NCI-H2029 treated with DMSO at 0.1 percent for 48 hours (cell line): Measurements from ENCODE around the gene SLC8A1.

Experiments used
- DNase-seq: peaks from one replicate; lab custom pipeline; 2025; lab: John Stamatoyannopoulos, UW

SLC8A1 gene

DNA sequence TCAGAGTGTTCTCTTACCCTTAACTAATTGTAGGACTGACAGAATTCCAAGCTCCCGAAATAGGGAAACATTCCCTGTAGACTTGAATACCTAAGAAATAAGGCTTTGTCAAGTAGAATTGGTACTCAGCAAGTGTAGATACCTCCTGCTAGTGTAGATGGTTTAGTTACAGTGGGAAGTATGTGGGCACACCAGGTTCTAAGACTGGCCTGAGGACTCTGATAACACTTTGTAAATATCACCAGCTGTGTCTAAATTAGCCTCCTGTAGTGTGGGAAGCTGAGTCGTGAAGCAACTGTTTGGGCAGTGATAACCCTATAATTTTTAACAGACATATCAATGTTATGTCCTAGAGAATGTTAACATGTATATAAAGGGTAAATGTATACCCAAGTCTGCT lies 304.5 kb downstream of the SLC8A1 start:
- no peak for DNase-seq

DNA sequence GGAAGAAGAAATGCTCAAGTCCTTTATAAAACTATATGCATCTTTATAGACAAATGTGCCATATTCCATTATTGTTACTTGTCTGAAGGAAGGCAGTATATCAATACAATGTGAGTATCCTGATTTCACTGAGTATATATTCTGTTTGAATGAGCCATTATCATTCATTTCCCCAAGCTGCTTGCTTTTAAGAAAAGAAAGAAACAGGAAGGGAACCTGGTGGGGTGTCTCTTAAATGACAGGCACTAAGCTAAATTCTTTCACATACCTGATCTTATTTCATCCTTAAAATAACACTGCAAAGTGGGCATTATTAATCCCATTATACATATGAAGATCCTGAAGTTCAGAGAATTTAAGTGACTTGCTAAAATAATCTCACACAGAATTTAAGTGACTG lies 307.9 kb downstream of the SLC8A1 start:
- no peak for DNase-seq

DNA sequence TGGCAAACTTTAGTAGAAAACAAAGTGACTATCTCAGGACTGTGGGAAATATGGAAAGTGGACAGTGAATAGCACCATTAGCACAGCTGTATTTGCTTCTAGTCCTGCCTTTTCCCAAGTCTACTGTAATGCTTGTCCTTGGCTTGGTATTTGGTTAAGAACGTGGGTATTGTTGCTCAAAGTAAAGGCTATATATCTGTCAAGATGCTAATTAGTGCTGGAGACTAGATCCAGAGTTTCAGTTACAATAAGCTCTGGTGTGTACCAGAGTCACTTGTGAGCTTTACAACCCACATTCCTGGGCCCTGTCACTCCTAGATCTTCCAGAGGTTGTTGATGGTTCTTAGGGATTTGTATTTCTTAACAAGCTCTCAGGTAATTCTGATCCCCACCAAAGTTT lies 313.6 kb downstream of the SLC8A1 start:
- no peak for DNase-seq

DNA sequence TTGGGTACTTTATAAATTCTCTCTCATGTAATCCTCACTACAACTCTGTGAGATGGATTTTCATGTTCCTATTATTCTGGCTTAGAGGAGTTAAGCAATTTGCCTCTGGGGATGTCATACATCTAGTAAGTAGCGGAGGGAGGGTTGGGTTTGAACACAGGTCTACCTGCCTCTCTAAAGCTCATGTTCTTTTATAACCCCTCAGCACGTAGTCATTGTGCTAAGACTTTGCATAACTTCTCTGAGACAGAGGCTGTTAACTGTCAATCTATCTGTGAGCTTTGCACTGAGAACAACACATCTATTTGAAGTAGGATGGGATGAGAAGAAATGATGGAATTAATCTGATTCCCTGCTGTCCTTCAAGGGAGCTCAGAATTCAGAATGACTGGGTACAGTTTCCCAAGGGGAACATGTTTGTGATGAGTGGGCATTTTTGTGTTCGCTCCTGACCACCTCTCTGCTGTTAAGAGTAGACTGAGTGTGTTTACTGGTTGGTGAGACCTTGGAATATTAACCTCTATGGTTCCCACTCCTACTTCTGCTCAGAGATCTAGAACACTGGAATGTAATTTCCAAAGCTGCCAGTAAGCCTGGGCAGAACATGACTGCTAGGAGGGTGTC lies 320.7 kb downstream of the SLC8A1 start:
- DNase-seq = no peak

DNA sequence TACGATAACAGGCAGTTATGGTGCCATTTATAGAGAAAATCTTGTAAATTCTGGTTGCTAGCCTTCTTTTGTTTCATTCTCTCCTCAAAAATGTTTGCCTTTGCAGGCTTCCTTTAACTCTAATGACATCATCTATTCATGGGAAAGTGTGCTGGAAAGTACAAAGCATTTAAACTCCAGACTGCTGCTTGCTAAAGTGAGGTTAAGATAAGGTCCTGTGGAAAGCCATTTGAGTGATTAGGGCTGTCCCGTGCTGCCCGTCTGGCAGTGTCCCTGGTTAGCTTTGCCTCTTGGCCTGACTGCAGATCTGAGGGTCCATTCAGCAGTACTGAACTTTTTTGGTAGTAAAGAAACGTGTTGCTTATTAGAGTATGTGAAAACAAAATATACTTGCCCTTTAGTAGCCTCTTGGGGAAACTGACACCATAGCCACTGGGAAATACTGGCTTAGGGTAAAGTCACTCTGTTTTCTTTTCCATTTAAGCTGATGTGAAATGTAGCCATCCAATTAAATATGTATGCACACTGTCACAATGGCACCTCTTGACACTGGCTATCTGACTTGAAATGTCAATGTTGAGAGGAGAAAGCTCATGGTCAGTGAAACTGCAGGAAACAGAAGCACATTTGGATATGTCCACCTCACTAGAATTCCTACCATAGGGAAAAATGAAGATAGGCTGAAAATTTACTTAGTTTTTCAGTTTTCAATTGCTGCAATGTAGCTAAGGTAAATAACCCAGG lies 321.5 kb downstream of the SLC8A1 start:
- DNase-seq = no peak

DNA sequence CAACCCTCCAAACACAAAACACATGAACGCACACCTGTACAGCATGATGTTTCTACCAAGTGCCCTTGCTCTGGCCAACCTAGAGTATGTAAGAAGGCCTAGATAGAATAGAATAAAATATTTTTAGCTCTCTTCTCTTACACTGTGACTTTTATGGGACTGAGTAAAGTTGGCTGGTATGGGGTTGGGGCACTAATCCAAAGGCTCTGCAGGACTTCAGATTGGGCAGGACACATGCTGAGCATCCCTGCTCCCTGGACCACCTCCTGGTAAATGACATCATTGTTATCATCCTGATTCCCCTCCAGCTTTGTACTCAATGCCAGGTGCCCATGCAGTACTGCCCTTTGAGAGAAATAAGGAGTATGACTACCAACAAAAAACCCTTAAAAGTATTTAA lies 322.2 kb downstream of the SLC8A1 start:
- DNase-seq = no peak

DNA sequence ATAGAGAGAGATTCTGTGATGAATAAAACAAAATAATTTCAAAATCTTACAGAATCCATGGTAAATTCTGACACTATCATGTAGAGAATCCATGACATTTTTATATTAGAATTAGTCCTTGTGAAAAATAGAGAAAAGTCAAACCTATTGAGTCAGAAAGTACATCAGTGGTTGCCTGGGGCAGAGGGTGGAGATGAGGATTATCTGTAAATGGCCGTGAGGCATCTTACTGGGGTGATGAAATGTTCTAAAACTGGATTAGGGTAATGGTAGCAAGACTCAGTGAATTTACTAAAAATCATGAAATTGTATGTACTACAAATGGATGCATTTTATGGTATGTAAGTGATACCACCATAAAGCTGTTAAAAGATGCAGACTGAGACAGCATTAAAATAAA lies 323.1 kb downstream of the SLC8A1 start:
- no peak for DNase-seq

DNA sequence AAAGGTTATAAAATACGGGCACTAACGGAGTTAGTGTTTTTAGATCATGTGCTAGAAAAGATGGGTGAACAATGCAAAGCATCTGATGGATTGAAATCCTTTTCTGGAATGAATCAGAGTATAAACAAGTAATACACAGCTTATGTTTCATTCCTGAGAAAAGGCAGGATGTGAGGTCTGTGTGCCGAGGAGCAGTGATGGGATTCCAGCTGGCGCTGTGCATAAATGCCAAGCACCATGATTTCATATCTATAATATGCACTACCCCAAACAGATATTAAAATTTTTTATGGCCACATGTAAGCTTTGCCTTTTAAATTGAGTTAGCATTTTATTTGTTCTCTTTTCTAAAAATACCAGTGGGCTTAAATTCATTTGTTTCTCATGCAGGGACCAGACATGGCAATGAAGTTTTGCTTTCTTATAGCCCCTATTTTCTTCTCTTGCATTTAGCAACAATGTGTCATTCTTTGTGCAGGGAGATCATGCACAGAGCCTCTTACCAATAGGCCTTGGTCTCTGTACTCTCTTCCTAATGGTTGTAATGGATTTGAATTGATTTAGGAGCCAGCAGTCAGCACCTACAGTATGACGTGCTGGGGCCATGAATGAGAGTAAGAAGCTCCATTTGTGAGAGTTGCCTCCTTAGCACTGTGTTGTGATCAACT lies 323.9 kb downstream of the SLC8A1 start:
- DNase-seq = no peak

DNA sequence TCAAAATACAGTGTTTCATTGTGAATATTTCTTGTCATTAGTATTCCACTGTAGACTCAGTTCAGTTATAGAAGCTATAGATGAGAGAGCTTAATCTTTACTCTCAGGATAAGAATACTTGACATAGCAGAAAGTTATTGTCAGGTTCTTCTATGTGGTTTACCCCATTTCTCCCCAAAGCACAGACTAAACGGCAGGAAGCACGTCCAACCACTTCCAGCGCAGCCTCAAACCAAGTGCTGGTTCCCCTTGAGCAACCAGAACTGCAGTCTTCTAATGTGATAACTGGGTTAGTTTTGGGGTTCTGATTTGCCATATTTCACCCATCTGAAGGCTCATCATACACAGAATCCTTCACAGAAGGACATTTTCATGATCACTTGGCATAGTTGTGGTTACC lies 324.7 kb downstream of the SLC8A1 start:
- no peak for DNase-seq

DNA sequence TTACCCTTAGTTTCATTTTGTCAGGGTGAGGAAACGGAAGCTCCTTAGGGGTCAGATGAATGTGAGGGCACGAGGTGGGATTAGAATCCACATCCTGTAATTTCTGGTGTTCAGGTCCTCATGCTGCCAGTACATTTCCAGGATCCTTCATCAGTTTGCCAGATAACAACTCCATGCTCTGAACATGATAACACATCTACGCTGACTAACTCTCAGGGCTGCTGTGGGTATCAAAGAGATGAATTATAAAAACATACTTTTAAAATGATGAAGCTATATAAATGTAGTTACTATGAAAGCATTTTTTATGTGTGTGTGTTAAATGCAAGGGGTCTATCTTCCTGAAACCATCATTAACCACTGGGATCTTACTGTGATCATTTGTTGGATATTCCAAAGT lies 325.9 kb downstream of the SLC8A1 start:
- DNase-seq = no peak

DNA sequence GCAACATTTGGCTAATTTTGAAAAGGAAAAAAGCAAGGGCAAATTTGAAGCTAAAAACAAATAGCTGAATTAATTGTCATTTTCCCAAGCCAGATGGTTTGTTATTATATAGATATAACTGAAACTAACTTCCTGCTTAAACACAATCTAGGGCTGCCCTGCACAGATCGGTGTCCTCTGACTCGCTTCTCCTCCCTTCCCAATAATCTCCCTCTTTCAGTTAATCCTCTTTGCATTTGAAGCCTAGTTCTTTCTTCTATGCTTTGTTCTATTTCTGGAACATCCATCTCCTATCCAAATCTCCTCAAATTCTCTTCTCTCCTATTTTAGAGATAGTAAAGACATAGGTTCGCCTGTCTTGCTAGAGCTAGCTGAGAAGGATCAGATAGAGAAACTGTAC lies 328.1 kb downstream of the SLC8A1 start:
- DNase-seq = no peak

DNA sequence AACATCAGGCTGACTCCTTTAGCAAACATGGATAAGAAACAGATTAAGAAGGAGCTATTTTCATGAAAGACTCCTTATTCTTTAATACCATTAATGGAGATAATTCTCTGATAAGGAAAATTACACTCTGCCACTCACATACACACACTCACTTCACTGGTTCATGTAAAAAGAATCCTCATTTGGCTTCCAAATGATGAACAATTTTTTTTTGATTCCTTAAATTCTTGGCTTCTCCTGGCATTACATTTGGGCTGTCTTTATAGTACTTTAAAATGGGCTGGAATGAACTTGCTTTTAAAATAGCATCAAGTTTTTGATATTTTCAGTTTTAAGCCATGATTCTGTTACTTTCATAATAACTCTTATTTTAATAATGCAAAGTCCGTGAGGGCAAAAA lies 328.6 kb downstream of the SLC8A1 start:
- no peak for DNase-seq

DNA sequence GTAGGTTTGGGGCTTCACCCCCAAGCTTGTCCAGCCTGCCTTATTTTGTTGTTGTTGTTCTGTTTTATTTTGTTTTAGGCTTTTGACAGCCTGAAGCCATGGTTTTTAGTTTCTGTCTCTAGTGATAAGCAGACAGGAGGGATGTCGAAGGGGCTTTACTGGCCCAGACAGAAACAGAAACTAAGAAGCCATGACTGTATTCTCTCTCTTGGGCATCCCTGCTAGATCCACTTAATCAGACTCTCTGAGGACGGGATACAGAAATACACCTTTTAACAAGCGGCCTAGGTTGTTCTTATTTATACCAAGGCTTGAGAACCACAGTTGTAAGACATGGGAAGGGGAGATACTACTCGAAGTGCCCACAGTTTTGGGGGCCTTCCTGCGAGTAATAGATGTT lies 330.9 kb downstream of the SLC8A1 start:
- DNase-seq = no peak

DNA sequence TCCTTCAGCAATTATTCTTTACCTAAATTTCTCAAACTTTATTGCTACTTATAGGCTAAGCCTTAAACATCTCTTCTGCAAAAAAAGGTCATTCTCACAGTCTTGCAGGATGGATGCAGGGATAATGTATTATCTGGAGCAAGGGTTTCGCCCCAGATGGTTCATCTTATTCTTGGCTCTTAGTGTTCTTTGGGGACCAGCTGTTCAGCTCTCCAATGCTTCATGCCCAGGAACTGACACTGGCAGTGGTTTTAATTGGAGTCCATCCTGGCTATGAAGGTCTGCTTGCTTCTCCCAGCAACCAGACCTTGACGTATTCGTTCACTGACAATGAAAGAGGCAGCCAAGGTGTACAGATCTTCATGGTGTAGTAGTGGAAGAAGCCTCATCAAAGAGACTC lies 331.9 kb downstream of the SLC8A1 start:
- no peak for DNase-seq

DNA sequence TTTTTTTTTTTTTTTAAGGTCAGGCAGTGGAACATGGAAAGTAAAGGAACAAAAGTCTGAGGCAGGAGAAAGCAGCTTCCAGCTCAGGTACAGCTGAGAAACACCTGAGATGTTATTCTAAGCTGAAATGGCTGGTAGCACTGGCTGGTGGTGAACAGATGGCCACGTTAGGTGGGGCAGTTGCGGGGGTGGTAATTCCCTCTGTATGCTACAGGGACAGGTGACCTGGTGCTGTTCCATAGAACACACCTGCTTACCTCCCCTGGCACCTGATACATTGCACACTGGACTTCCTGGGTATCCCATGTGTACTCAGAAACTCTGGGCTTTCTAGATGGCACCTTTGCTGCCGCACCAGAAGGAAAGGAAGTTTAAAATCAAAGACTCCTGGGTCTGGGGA lies 333.3 kb downstream of the SLC8A1 start:
- DNase-seq = peak; percentile 18

DNA sequence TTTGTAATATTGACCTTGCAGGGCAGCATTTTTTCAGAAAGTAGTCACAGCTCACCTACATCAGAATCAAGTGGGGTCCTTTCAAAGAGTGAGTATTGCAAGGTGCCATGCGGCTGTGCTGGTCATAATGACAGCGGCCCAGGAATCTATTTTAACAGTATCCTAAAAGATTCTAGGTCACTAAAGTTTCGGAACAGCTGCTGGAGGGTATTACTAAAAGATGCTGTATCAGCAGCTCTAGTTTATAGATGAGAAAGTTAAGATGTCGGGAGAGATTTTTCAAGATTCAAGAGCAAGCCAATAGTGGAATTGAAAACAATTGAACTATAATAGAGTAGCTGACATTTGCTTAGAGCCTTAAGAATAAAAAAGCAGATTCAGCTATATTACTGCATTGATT lies 336.0 kb downstream of the SLC8A1 start:
- DNase-seq = no peak

DNA sequence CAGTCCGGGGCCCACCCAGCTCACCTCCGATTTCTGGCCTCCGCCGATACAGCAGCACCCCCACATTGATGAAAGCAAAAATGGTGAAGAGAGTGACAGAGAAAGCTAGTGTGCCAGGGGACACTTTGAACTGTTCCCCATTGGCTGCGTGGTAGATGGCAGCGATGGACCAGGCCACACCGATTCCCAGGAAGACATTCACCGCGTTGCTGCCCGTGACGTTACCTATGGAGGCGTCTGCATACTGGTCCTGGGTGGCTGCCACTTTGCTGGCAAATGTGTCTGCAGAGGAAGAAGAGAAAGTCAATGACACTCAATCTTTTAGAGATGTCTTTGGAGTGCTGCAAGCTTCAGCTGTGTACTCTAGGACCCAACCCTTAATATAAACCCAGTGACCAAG lies 336.5 kb downstream of the SLC8A1 start:
- no peak for DNase-seq

DNA sequence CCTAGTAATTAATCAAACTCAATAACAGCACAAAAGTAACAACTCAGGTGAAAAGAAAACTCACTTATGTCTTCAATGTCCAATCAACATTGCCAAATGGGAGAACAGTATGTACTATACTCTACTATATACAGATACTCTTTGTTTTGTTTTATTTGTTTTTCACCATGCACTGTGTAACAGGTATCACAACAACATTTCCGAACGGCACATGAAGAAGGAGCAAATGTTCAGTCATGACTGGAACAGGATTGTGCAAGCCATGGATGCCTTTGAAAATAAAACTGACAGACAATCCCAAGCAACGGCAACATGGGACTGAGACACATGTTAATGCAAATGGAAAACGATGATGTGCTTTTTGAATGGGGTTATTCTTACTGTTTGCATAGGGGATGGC lies 337.9 kb downstream of the SLC8A1 start:
- DNase-seq = no peak

DNA sequence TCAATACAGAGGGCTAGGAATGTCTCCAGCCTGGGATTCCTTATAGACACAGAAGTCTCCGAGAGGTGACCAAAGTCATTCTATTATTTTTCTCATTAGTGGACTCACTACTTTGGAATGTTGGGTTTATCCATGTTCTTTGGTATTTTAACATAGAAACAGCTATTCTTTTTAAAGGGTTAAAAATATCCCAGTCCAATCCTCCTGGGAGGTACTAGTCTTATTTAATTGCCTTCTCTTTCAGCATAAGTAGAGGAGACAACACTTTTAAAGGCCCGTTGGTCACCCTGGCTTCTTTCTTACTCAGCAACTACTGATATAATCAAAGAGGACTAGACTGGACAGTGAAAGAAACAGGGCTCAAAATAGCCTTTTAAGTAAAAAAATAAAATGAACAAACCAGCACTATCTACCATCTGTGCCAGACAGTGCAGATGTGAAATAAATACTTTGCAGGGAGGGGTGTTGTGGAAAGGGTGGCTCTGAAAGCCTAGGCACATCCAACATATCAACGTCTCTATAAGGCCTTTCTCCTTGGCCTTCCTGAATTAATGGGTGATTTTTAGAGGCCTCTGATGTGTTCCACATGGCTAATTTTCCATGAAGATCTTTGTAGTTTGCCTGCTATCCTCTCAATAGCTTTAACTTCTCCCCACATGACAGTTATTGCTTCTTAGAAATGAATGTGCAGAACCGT lies 338.5 kb downstream of the SLC8A1 start:
- DNase-seq = no peak

DNA sequence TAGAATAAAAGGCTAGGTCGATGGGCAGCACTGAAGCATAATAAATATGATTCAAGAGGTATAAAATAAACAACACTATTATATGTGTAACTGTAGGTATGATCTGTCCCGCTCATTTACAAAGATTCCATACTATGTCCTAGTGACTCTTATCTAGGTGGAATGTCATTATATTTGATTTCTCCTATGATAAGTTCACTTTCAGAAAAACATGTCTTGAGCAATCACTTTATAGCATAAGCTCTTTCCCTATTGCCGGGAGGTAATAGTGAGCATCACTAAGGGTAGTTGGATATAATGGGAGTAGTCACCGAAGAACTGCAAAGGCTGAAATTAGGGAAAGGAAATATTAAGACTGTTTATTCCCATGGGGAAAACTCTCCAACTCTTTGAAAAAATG lies 342.5 kb downstream of the SLC8A1 start:
- DNase-seq = no peak

DNA sequence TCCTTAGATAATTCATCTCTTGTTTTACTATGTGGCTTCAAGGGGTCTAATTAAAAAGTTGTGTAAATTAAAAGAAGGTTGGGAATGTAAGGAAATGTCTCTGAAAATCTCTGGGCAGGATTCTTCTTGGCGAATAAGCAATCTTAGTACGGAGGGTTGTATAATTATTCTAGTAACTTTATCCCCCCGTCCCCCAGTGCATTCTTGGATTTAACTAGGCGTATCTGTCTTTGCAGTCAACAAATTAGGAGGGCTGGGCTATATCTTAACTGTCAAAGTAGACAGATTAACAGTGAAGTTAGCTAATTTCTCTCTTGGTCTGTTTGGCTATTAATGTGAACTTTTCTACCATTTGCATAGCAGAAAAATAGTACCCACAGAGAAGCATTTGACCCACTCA lies 343.0 kb downstream of the SLC8A1 start:
- DNase-seq = no peak

DNA sequence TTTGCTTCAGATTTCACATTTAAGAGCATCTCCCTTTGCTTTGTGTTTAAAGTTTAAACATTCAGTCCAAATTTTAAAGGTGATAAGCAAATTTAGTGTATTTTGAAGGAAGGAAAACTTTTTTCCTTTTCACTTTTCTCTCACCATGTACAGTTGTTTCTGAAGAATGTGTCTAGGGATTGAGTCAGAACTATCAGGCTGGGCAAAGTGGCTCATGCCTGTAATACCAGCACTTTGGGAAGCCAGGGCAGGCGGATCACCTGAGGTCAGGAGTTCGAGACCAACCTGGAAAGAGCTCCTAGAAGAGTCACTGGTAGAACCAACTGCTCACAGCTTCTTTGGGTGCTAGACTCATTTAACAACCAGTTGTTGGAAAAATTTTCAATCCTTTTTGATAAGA lies 345.8 kb downstream of the SLC8A1 start:
- no peak for DNase-seq

DNA sequence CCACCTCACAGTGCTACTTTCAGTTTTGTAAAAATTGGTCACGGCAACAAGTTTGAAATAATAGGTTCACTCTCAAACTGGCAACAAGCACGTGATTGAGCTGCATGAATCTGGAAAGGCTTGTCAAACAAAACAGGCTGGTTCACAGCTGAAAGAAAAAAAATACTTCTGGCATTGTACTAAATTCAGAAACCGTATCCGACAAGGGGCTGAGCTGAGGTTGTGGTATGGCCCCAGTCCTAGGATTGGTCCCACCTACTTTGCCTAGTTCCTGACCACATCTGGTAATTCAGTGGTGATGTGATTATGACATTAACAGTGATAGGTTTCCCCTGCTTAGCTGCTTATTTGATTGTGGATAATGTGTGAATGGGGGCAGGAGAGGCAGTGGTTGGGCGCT lies 346.3 kb downstream of the SLC8A1 start:
- DNase-seq = no peak
